Mesothelial cell of epicardium (in vitro differentiated cells): ENCODE data around the gene PDZD7. TPM values are rescaled to one million over a fixed set of nuclear protein-coding genes. Genes with fewer than 3 reads are reported as not detected.

Experiments used
- DNase-seq, 2 experiments: peaks; one replicate each; pipeline ENCODE4 v3.0.0; 2021; ENCODE audit warnings: low spot score in 2 of 2; ENCODE audit not compliant: unreplicated experiment in 2 of 2
- H3K27ac Mint-ChIP-seq: 2 replicates; pipeline ENCODE4 v1.8.0; 2021; ENCODE audit warnings: mixed read lengths
- H3K27me3 Mint-ChIP-seq: 2 replicates; pipeline ENCODE4 v1.8.0; 2021; ENCODE audit warnings: low read depth, mixed read lengths
- H3K36me3 Mint-ChIP-seq: 2 replicates; pipeline ENCODE4 v1.8.0; 2021; ENCODE audit warnings: mixed read lengths
- H3K4me1 Mint-ChIP-seq: 2 replicates; pipeline ENCODE4 v1.8.0; 2021; ENCODE audit warnings: mixed read lengths
- H3K4me3 Mint-ChIP-seq: 2 replicates; pipeline ENCODE4 v1.8.0; 2021; ENCODE audit warnings: mild to moderate bottlenecking, moderate library complexity, mixed read lengths
- H3K9me3 Mint-ChIP-seq: 2 replicates; pipeline ENCODE4 v1.8.0; 2021; ENCODE audit warnings: mixed read lengths
- total RNA-seq: library from RNA; stranded (reverse); gene quantifications from 3 replicates; pipeline ENCODE4 v1.2.1, GENCODE V29; 2021
- TF ChIP-seq, protein P1 (sequence below): fragments of 200-600 bp; sonication (generic); IDR thresholded peaks from one replicate; pipeline ENCODE4 v1.5.0; 2021; ENCODE audit warnings: antibody characterized with exemption; ENCODE audit not compliant: unreplicated experiment

Gene PDZD7
- total RNA-seq, 1 donor from 2014 or later, result 1.8 TPM

- H3K27ac Mint-ChIP-seq, result peak within 1 kb of the TSS; percentile 97
- no peaks in the 10 kb centered on the region for H3K9me3 Mint-ChIP-seq
- peaks cover 24% of the 10 kb centered on the region for H3K4me1 Mint-ChIP-seq
- TF ChIP-seq, protein P1, sequence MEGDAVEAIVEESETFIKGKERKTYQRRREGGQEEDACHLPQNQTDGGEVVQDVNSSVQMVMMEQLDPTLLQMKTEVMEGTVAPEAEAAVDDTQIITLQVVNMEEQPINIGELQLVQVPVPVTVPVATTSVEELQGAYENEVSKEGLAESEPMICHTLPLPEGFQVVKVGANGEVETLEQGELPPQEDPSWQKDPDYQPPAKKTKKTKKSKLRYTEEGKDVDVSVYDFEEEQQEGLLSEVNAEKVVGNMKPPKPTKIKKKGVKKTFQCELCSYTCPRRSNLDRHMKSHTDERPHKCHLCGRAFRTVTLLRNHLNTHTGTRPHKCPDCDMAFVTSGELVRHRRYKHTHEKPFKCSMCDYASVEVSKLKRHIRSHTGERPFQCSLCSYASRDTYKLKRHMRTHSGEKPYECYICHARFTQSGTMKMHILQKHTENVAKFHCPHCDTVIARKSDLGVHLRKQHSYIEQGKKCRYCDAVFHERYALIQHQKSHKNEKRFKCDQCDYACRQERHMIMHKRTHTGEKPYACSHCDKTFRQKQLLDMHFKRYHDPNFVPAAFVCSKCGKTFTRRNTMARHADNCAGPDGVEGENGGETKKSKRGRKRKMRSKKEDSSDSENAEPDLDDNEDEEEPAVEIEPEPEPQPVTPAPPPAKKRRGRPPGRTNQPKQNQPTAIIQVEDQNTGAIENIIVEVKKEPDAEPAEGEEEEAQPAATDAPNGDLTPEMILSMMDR, result no peak
- peak within 1 kb of the TSS; percentile 97 for H3K4me3 Mint-ChIP-seq
- peaks cover 14% of the 10 kb centered on the region for H3K36me3 Mint-ChIP-seq
- DNase-seq, result peak in 1 of 2 experiments; percentile 84
- no peaks in the 10 kb centered on the region for H3K27me3 Mint-ChIP-seq
Observed at GRCh38 chr10:100986952-100987684, 43.8 kb downstream of the PDZD7 start, which contains the start of the genes MRPL43 and TWNK. MRPL43 (minus strand) TSS chr10:100987497; CDS start chr10:100987443, 54 bp downstream. TWNK (plus strand) TSS chr10:100987543; CDS start chr10:100988211, 668 bp downstream.

- Mint-ChIP-seq H3K9me3 (no peaks in the 10 kb centered on the region), H3K36me3 (peaks cover 14% of the 10 kb centered on the region), H3K4me1 (peaks cover 24% of the 10 kb centered on the region), H3K27me3 (no peaks in the 10 kb centered on the region), H3K4me3 (peak overlapping the region; percentile 97), H3K27ac (peak overlapping the region; percentile 97)
- DNase-seq, result no peak
- TF ChIP-seq, protein P1, result no peak
Observed at GRCh38 chr10:100986623-100986951, 44.3 kb downstream of the PDZD7 start.

GRCh38 chr10:100985336-100985735, 45.6 kb downstream of the PDZD7 start:
- TF ChIP-seq, protein P1, result no peak
- no peaks in the 10 kb centered on the region for H3K27me3 Mint-ChIP-seq

GRCh38 chr10:100984672-100985177, 46.2 kb downstream of the PDZD7 start:
- H3K9me3 Mint-ChIP-seq, result no peaks in the 10 kb centered on the region
- H3K27me3 Mint-ChIP-seq, result no peaks in the 10 kb centered on the region
- no peak for DNase-seq
- H3K4me1 Mint-ChIP-seq, result peaks cover 24% of the 10 kb centered on the region
- TF ChIP-seq, protein P1, result no peak
- no peak overlapping the region for H3K27ac Mint-ChIP-seq
- H3K4me3 Mint-ChIP-seq, result no peak overlapping the region
- peaks cover 17% of the 10 kb centered on the region for H3K36me3 Mint-ChIP-seq

More at GRCh38 chr10:100985336-100985735, 45.6 kb downstream of the PDZD7 start:
- Mint-ChIP-seq H3K27ac (no peak overlapping the region), H3K4me1 (peaks cover 24% of the 10 kb centered on the region), H3K4me3 (peak overlapping the region; percentile 97), H3K36me3 (peaks cover 15% of the 10 kb centered on the region), H3K9me3 (no peaks in the 10 kb centered on the region)
- no peak for DNase-seq

DNA sequence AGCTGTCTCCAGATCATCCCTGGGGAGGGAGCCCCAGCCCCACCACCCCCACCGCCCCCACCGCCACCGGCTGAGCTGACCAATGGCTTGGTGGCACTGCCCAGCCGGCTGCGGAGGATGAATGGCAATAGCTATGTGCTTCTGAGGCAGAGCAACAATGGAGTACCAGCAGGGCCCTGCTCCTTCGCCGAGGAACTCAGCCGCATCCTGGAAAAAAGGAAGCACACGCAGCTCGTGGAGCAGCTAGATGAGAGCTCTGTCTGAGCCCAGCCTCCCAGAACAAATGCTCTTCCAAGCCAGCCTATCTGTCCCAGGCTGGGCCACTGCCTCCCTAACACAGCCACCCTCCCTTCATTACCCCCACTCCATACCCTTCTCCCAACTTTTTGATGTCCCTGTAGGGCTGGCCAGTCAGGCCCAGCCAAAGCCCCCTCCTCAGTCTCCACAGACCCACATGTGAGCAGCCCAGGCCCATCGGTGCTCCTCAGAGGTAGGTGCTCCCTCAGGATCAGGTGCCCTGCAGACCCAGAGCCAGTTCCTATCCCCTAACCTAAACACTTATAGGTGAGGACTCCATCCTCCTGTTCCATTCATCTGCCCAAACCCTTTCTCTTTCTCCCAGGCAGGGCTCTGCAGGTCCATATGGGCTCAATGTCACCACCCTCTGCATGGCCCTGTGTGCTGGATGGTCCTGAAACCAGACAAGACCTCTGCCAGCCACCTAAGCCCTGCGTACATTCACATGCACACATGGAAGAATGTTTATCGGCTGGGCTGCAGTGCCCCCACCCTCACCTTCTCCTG, 46.9 kb downstream of the PDZD7 start:
- TF ChIP-seq, protein P1, result no peak
- Mint-ChIP-seq H3K4me1 (peaks cover 24% of the 10 kb centered on the region), H3K27me3 (no peaks in the 10 kb centered on the region), H3K9me3 (no peaks in the 10 kb centered on the region), H3K27ac (no peak overlapping the region), H3K4me3 (no peak overlapping the region), H3K36me3 (peaks cover 16% of the 10 kb centered on the region)
- DNase-seq, result no peak
